ENCODE results near the gene ACTG1.

The ACTG1 gene

GRCh38 chr17:81478119-81478518 is 34.5 kb downstream of the ACTG1 start:
- no peak for DNase-seq

GRCh38 chr17:81477173-81477572 is 35.4 kb downstream of the ACTG1 start:
- no peak for DNase-seq

GRCh38 chr17:81476635-81477034 is 36.0 kb downstream of the ACTG1 start:
- DNase-seq, result no peak

GRCh38 chr17:81476097-81476496 is 36.5 kb downstream of the ACTG1 start:
- DNase-seq, result no peak

GRCh38 chr17:81474958-81475357 is 37.6 kb downstream of the ACTG1 start:
- DNase-seq, result no peak

- no peak for DNase-seq
These were observed 39.6 kb downstream of the ACTG1 start for GRCh38 chr17:81473019-81473418.

GRCh38 chr17:81471818-81472456 is 40.7 kb downstream of the ACTG1 start:
- DNase-seq, result peak; percentile 19

- DNase-seq, result no peak
These were observed 41.4 kb downstream of the ACTG1 start for GRCh38 chr17:81470944-81471817.

GRCh38 chr17:81470270-81470943 is 42.2 kb downstream of the ACTG1 start:
- DNase-seq, result no peak

- DNase-seq, result no peak
These were observed 43.3 kb downstream of the ACTG1 start for GRCh38 chr17:81469266-81469665.

- no peak for DNase-seq
These were observed 43.9 kb downstream of the ACTG1 start for GRCh38 chr17:81468770-81469121.

GRCh38 chr17:81468111-81468769 is 44.4 kb downstream of the ACTG1 start:
- DNase-seq, result no peak

GRCh38 chr17:81466564-81467472 is 45.8 kb downstream of the ACTG1 start:
- no peak for DNase-seq

GRCh38 chr17:81465910-81466309 is 46.7 kb downstream of the ACTG1 start:
- DNase-seq, result no peak

- no peak for DNase-seq
These were observed 48.0 kb downstream of the ACTG1 start for GRCh38 chr17:81464586-81464985.

- no peak for DNase-seq
These were observed 49.1 kb downstream of the ACTG1 start for GRCh38 chr17:81463506-81463905.

GRCh38 chr17:81462506-81463125 is 50.0 kb downstream of the ACTG1 start:
- no peak for DNase-seq

GRCh38 chr17:81461607-81462500 is 50.7 kb downstream of the ACTG1 start:
- no peak for DNase-seq

GRCh38 chr17:81460856-81461460 is 51.6 kb downstream of the ACTG1 start:
- DNase-seq, result no peak
